ENCODE data around the gene SRRM4.
A peak's percentile ranks its signal among the peaks of the same experiment; 100 is the strongest.
"Not testable (repeated sequence)": the region's sequence is repeated elsewhere in the genome, so short reads cannot be mapped to it uniquely, and the experiment has no call there.

SRRM4 gene

GRCh38 chr12:118984161-118984943 is 3.0 kb downstream of the SRRM4 start:
- TF ChIP-seq, protein P1, sequence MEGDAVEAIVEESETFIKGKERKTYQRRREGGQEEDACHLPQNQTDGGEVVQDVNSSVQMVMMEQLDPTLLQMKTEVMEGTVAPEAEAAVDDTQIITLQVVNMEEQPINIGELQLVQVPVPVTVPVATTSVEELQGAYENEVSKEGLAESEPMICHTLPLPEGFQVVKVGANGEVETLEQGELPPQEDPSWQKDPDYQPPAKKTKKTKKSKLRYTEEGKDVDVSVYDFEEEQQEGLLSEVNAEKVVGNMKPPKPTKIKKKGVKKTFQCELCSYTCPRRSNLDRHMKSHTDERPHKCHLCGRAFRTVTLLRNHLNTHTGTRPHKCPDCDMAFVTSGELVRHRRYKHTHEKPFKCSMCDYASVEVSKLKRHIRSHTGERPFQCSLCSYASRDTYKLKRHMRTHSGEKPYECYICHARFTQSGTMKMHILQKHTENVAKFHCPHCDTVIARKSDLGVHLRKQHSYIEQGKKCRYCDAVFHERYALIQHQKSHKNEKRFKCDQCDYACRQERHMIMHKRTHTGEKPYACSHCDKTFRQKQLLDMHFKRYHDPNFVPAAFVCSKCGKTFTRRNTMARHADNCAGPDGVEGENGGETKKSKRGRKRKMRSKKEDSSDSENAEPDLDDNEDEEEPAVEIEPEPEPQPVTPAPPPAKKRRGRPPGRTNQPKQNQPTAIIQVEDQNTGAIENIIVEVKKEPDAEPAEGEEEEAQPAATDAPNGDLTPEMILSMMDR (IDR thresholded peaks at IDR 0.05; ENCODE audit: insufficient read depth, missing control alignments) = no peak
- no peak for DNase-seq (ENCODE audit: insufficient read length, low spot score)
- no peak for FAIRE-seq

- FAIRE-seq (no peak), DNase-seq (ENCODE audit: insufficient read length, low spot score) (no peak)
- TF ChIP-seq, protein P1 (IDR thresholded peaks at IDR 0.05; ENCODE audit: insufficient read depth, missing control alignments) = no peak
Observed at GRCh38 chr12:118986050-118986449, 4.7 kb downstream of the SRRM4 start.

DNA sequence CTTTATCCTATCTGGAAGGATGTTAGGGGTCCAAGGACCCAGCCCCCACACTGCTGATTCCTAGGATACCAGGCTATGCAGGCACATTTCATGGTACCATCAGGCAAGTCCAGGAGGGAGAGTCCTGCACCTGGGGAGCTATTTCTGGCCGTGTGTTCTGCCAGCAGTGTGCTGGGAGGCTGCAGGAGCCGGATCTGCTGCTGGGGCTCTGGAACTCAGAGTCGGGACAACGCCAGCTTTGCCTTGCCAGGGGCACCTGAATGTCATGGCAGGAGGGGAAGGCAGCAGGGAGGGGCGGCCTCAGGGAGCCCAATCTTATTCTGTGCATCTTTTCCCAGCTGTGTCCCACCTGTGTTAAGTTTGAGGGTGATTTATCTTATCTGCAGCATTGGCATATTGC is 17.8 kb downstream of the SRRM4 start:
- TF ChIP-seq, protein P1 (IDR thresholded peaks at IDR 0.05; ENCODE audit: insufficient read depth, missing control alignments) = no peak
- no peak for FAIRE-seq
- no peak for DNase-seq (ENCODE audit: insufficient read length, low spot score)

GRCh38 chr12:119005085-119005484 is 23.7 kb downstream of the SRRM4 start:
- no peak for FAIRE-seq
- TF ChIP-seq, protein P1 (IDR thresholded peaks at IDR 0.05; ENCODE audit: insufficient read depth, missing control alignments) = no peak

DNA sequence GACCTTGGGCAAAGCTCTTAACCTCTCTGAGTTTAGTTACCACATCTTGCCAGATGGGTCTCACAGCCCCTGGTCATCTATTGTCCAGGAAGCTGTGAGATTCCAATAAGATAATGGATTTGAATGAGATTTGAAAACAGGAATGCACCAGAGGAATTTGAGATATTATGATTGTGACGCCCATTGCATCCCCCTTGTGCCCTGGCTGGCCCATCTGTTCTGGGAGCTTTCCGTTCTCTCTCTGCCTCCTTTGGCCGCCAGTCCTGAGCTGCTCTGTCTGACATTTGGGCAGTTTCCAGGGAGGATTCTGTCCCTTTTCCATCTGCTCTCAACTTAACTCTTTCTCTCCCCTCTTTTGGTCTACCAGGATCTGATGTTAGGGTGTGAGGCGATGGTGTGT is 24.6 kb downstream of the SRRM4 start:
- FAIRE-seq (peak; percentile 51), DNase-seq (ENCODE audit: insufficient read length, low spot score) (no peak)
- TF ChIP-seq, protein P1 (IDR thresholded peaks at IDR 0.05; ENCODE audit: insufficient read depth, missing control alignments) = no peak

More at GRCh38 chr12:119005085-119005484, 23.7 kb downstream of the SRRM4 start:
- no peak for DNase-seq (ENCODE audit: insufficient read length, low spot score)

DNA sequence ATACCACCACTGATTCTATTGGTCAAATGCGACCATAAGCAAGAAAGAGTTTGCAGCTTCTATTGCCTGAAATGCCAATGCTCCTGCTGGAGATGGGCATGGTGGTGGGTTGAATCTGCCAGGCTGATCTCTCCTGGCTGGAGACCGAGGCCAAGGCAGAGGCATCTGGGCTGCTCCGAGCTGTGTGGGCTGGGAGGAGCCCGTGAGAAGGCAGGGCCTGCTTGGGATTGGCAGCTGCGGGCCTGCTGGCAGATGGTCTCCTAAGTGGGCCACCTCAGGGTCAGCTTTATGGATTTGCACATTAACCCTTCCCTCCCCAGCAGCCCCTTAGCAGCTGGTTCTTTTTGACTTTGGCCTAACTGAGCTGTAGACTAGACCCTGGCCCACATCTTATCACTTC is 25.4 kb downstream of the SRRM4 start:
- FAIRE-seq = peak; percentile 77
- TF ChIP-seq, protein P1 (IDR thresholded peaks at IDR 0.05; ENCODE audit: insufficient read depth, missing control alignments) = no peak

GRCh38 chr12:119008273-119008672 is 26.9 kb downstream of the SRRM4 start:
- FAIRE-seq = peak; percentile 60
- DNase-seq (ENCODE audit: insufficient read length, low spot score) = not testable (repeated sequence)

More for the DNA sequence above, 25.4 kb downstream of the SRRM4 start:
- peak; percentile 47 for DNase-seq (ENCODE audit: insufficient read length, low spot score)

All from D721Med (cell line).